Activated naive CD8-positive, alpha-beta T cell treated with anti-CD3 and anti-CD28 coated beads, Interleukin-2, amount 10 ng/mL, durations not matched to agents 7 days and 5 days (primary cell): Measurements from ENCODE around the gene ROBO1. TPM values are rescaled to one million over a fixed set of nuclear protein-coding genes. Genes with fewer than 3 reads are reported as not detected.

Experiments
- ATAC-seq: fragments of 150-1000 bp; cut with Tn5 transposase; one replicate; pipeline ENCODE4 v1.10.0; 2021; ENCODE audit warnings: low read depth, moderate library complexity
- POLR2A ChIA-PET: fragments of 350-600 bp; sonication (Branson Sonifier 250); formaldehyde crosslinking; loops from one replicate; lab custom pipeline; 2021; ENCODE audit warnings: antibody characterized with exemption; lab: Charles Lee
- DNase-seq: peaks from one replicate; pipeline ENCODE4 v3.0.0; 2021
- H3K27ac Mint-ChIP-seq: one replicate; pipeline ENCODE4 v1.8.0; 2022; ENCODE audit warnings: mild to moderate bottlenecking, mixed read lengths
- H3K27me3 Mint-ChIP-seq: one replicate; pipeline ENCODE4 v1.8.0; 2022; ENCODE audit warnings: mild to moderate bottlenecking, moderate library complexity, mixed read lengths
- H3K36me3 Mint-ChIP-seq: one replicate; pipeline ENCODE4 v1.8.0; 2021; ENCODE audit warnings: mild to moderate bottlenecking, mixed read lengths
- H3K4me1 Mint-ChIP-seq: one replicate; pipeline ENCODE4 v1.8.0; 2021; ENCODE audit warnings: mixed read lengths
- H3K4me3 Mint-ChIP-seq: one replicate; pipeline ENCODE4 v1.8.0; 2022; ENCODE audit warnings: mild to moderate bottlenecking, moderate library complexity, mixed read lengths
- H3K9me3 Mint-ChIP-seq: one replicate; pipeline ENCODE4 v1.8.0; 2021; ENCODE audit warnings: mixed read lengths
- total RNA-seq, 2 experiments: library from RNA; stranded (reverse); gene quantifications; one replicate each; pipeline ENCODE4 v1.2.3, GENCODE V29; 2021

ROBO1 gene
- total RNA-seq, 2 experiments from 2014 or later = 5.3 to 5.4 TPM

DNA sequence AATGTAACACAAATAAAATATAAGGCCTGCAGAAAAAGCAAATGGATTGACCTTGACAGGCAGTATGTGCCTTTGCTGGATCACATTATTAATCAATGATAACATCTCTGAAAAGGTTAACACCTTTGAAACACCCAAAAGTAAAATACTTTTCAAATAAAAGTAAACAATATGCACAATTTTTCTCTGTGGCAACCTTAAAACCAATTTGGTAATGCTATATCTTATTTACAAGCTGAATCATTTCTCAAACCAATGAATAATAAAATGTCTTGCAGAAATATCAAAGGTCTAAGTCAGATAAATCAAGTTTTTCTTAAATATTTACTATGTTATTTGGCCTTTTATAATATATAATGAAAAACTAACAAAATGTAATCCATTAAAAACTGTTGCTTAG, 1018.7 kb downstream of the ROBO1 start:
- ATAC-seq (no peak), DNase-seq (no peak)
- POLR2A ChIA-PET = no interaction called here
- H3K4me1 Mint-ChIP-seq = no peaks in the 10 kb centered on the region
- H3K27me3 Mint-ChIP-seq = no peaks in the 10 kb centered on the region
- no peak overlapping the region for H3K27ac Mint-ChIP-seq
- no peaks in the 10 kb centered on the region for H3K9me3 Mint-ChIP-seq
- peaks cover 3% of the 10 kb centered on the region for H3K36me3 Mint-ChIP-seq
- no peak overlapping the region for H3K4me3 Mint-ChIP-seq

DNA sequence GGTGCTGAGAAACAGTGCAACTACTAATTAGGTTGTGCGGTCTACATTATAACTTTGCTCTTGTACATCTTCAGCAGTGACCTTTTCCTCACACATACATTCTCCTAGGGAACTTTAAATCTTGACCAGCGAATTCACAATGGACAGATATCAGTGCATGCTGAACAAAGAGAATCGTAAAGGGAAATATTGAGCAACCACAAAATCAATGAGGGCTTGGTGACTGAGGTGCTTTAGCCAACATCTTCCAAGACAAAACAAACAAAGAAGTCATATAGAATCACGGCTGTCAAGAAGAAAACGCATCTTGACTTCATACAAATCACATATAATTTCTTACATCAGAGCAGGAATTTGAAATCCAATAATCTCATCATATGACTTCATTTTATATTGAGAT, 1022.0 kb downstream of the ROBO1 start:
- POLR2A ChIA-PET = no interaction called here
- H3K9me3 Mint-ChIP-seq = no peaks in the 10 kb centered on the region
- H3K27me3 Mint-ChIP-seq = no peaks in the 10 kb centered on the region
- H3K36me3 Mint-ChIP-seq = peaks cover 6% of the 10 kb centered on the region
- no peak overlapping the region for H3K27ac Mint-ChIP-seq
- no peak for ATAC-seq
- DNase-seq = no peak
- no peaks in the 10 kb centered on the region for H3K4me1 Mint-ChIP-seq
- no peak overlapping the region for H3K4me3 Mint-ChIP-seq

DNA sequence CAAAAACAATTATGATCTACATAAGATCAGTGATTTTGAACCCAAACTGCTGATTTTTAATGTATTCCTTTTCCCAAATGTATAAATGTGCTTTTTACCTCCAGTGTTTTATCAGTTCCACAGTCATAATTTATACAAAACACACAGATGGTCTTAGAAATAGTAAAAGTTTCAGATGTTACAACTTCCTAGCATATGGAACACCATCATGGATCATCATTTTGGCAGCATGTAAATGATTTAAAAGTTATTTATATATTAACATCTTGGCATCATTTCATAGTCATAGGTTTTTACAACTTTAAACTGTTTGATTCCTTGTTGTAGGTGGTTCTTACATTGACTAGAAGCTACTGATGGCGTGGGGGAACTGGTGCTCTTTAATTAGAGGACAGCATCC, 1025.3 kb downstream of the ROBO1 start:
- no peaks in the 10 kb centered on the region for H3K27me3 Mint-ChIP-seq
- H3K27ac Mint-ChIP-seq = no peak overlapping the region
- peaks cover 6% of the 10 kb centered on the region for H3K36me3 Mint-ChIP-seq
- H3K4me3 Mint-ChIP-seq = no peak overlapping the region
- H3K9me3 Mint-ChIP-seq = peaks cover 4% of the 10 kb centered on the region
- POLR2A ChIA-PET = no interaction called here
- ATAC-seq (no peak), DNase-seq (no peak)
- H3K4me1 Mint-ChIP-seq = no peaks in the 10 kb centered on the region

DNA sequence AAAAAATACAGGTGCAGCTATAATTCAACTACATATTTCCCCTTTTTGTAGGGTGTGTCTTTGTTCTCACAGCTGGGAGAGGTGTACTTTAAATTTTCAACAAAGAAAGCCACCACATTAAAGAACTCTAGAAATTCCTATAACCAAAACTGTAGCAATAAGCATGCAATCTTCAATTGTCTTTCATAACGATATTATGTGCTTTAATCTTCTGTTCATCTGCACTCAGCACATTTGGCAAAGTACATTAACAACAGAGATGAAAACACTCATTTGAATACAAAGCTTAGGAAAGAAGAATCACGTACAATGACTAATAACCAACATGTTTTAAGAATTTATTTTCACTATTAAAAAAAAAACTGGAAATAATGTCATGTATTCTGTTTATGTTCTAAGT, 1025.8 kb downstream of the ROBO1 start:
- no peaks in the 10 kb centered on the region for H3K4me1 Mint-ChIP-seq
- H3K4me3 Mint-ChIP-seq = no peak overlapping the region
- no peaks in the 10 kb centered on the region for H3K27me3 Mint-ChIP-seq
- POLR2A ChIA-PET = no interaction called here
- peaks cover 4% of the 10 kb centered on the region for H3K9me3 Mint-ChIP-seq
- DNase-seq (no peak), ATAC-seq (no peak)
- H3K27ac Mint-ChIP-seq = no peak overlapping the region
- peaks cover 6% of the 10 kb centered on the region for H3K36me3 Mint-ChIP-seq

DNA sequence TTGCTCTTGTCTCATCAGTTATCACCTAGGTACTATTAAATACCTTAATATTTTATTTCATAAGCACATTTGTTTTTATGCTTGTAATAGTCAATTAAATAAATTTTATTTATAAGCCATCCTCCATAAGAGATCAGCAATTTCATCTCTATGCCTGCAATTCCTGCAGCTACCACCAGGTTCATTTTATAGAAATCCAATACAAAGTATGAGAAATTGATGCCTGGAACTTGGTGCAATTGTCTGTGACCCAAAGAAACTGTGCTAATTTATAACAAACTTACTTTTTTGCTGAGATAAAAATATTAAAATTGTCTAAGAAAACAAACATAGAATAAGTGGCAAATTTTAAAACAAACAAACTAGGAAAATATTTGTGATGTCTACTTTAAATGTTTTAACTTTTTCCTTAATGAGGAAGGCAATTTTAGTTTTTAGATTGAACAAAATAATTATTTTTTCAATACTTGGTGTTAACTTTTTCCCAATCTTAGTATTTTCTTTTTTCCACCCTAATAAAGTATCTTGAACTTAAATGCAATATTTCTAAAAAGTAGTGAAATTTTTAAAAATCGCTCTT, 1026.6 kb downstream of the ROBO1 start:
- Mint-ChIP-seq H3K36me3 (peaks cover 6% of the 10 kb centered on the region), H3K9me3 (peaks cover 4% of the 10 kb centered on the region), H3K4me3 (no peak overlapping the region), H3K4me1 (no peaks in the 10 kb centered on the region), H3K27ac (no peak overlapping the region), H3K27me3 (no peaks in the 10 kb centered on the region)
- ATAC-seq (no peak), DNase-seq (no peak)
- POLR2A ChIA-PET = no interaction called here

DNA sequence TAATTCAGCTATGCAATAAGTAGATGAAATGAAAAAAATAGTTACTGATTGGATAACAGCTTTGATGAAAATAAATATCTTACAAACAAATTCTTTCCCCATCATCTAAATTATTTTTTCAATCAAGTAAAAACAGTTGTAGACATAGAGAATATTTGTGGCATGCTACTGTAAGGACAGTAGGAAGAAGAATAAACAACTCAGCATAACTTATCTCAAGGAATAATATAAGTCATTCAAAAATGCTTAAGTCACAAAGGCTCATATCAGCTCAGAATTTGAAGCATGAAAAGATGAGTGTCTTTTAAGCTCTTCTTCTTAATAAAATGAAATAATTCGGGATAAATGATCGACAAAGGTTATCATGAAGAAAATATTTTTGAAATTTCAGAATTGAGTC, 1029.0 kb downstream of the ROBO1 start:
- Mint-ChIP-seq H3K27ac (no peak overlapping the region), H3K4me1 (no peaks in the 10 kb centered on the region), H3K36me3 (peaks cover 3% of the 10 kb centered on the region), H3K9me3 (peaks cover 4% of the 10 kb centered on the region), H3K4me3 (no peak overlapping the region), H3K27me3 (no peaks in the 10 kb centered on the region)
- DNase-seq (no peak), ATAC-seq (no peak)
- POLR2A ChIA-PET = no interaction called here

DNA sequence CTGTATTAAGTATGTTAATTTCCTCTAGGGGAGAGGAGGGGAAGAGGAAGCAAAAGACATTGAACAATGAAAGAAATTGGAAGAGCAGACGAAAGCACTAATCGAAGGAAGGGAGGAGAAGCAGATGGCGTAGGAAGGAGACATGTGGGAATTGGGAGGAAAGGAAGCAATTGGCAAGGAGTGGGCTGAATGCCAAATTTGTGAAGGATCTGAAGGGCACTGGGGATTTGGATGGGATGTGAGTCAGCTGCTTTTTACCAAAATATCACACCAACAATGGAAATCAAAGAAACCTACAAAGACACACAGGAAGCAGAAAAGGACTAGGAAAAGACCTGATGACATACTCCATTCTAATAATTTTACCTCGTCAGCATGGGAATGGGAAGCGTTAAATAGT, 1029.8 kb downstream of the ROBO1 start:
- POLR2A ChIA-PET = no interaction called here
- Mint-ChIP-seq H3K4me1 (no peaks in the 10 kb centered on the region), H3K36me3 (no peaks in the 10 kb centered on the region), H3K27ac (no peak overlapping the region), H3K4me3 (no peak overlapping the region), H3K9me3 (peaks cover 4% of the 10 kb centered on the region), H3K27me3 (no peaks in the 10 kb centered on the region)
- ATAC-seq (no peak), DNase-seq (no peak)

DNA sequence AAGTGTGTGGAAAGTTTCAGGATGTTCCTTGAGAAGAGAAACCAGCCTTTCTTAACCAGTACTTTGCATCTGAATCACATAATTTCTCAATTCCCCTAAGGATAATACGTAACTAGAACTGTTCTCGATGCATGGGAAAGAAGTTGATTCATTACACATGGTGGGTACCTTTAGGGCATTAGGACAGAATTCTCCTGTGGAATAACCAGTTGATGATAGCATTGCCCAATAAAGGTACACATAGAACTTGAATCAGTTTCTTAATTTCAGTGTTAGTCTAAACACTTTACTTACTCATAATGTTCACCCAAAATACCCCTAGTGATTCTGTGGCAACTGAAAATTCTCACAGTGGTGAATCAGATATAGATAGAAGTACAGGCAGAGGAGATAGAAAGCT, 1030.9 kb downstream of the ROBO1 start:
- H3K4me1 Mint-ChIP-seq = no peaks in the 10 kb centered on the region
- H3K36me3 Mint-ChIP-seq = no peaks in the 10 kb centered on the region
- H3K27me3 Mint-ChIP-seq = no peaks in the 10 kb centered on the region
- no peak overlapping the region for H3K27ac Mint-ChIP-seq
- POLR2A ChIA-PET = no interaction called here
- H3K4me3 Mint-ChIP-seq = no peak overlapping the region
- ATAC-seq (no peak), DNase-seq (no peak)
- peaks cover 4% of the 10 kb centered on the region for H3K9me3 Mint-ChIP-seq

DNA sequence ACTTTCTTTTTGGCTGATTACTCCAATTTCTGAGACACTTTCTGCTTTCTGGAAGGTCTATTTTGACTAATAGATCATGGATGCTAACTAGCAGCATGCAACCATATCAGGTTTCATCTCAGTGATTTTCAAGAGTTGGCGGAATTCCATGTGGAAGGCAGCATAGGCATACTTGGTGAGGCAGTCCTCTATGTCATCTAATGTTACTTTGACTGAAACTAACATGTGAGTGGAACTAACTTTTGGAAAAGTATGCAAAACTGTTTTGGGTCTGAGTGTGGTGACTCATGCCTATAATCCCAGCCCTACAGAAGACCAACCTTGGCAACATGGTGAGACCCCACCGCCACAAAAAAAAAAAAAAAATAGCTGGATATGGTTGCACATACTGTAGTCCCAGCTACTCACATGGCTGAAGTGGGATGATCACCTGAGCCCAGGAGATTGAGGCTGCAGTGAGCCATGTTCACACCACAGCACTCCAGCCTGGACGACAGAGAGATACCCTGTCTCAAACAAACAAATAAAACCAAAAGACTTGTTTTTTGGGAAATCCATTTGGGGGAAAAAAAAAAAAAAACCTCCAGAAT, 1033.7 kb downstream of the ROBO1 start:
- POLR2A ChIA-PET = no interaction called here
- H3K4me1 Mint-ChIP-seq = no peaks in the 10 kb centered on the region
- ATAC-seq (no peak), DNase-seq (no peak)
- no peak overlapping the region for H3K4me3 Mint-ChIP-seq
- no peaks in the 10 kb centered on the region for H3K27me3 Mint-ChIP-seq
- H3K27ac Mint-ChIP-seq = no peak overlapping the region
- H3K36me3 Mint-ChIP-seq = no peaks in the 10 kb centered on the region
- H3K9me3 Mint-ChIP-seq = peaks cover 4% of the 10 kb centered on the region

DNA sequence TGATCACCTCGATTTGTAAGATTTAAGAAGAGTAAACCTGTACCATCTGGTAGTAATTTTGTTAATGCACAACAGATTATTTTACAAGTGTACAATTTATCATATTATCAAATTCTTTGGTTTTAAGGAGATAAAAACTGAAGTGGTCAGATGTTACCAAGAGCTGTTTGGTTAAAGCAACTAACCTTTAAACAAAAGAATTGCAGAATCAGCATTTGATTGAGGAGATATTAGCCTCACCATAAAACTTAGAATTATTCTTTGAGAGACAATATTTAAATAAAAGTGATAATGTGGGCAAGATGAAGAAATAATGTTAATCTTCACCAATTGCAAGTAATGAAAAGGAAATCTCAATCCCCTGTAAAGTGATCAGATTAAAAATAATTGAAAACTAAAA, 1034.9 kb downstream of the ROBO1 start:
- no peaks in the 10 kb centered on the region for H3K27me3 Mint-ChIP-seq
- POLR2A ChIA-PET = no interaction called here
- H3K4me1 Mint-ChIP-seq = no peaks in the 10 kb centered on the region
- no peak overlapping the region for H3K27ac Mint-ChIP-seq
- ATAC-seq = no peak
- no peaks in the 10 kb centered on the region for H3K36me3 Mint-ChIP-seq
- H3K4me3 Mint-ChIP-seq = no peak overlapping the region
- H3K9me3 Mint-ChIP-seq = peaks cover 1% of the 10 kb centered on the region
- DNase-seq = no peak

DNA sequence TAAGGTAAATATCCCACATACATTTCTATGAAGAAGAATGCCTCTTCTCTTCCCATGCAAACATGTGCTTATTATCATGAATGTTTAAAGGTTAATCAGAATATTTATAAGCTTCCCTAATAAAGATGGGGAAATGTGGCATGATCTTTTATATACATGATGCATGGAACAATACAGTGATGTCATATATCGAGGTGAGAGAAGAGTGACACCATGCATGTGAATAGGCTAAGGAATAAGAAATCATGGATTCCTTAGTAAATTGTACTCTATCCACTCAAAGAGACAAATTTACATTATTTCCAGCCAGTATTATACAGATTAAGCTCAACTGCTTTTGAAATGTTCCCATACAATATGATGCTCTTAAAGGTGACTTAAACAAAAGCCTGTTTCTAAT, 1035.3 kb downstream of the ROBO1 start:
- no peak overlapping the region for H3K4me3 Mint-ChIP-seq
- H3K9me3 Mint-ChIP-seq = no peaks in the 10 kb centered on the region
- no peaks in the 10 kb centered on the region for H3K4me1 Mint-ChIP-seq
- no peaks in the 10 kb centered on the region for H3K27me3 Mint-ChIP-seq
- ATAC-seq = no peak
- no peak for DNase-seq
- H3K36me3 Mint-ChIP-seq = no peaks in the 10 kb centered on the region
- POLR2A ChIA-PET = no interaction called here
- no peak overlapping the region for H3K27ac Mint-ChIP-seq

DNA sequence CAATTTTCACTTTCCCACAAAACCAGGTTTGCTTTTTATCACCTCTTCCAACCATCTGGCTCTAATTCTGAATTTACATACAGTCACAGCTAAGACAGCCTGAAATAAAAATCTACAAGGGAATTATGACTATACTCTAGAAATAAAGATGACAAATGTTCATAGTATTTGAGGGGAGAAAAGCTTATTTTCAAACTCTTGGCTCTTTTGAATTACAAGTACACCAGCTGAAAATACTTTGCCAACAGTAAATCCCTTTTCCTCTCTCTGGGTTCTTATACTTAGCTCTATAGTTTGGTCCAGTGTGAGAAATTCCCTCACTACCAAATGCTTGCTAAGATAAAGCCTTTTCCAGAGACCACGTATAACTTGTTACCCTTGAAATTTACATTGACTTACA, 1037.9 kb downstream of the ROBO1 start:
- no peak overlapping the region for H3K4me3 Mint-ChIP-seq
- DNase-seq = no peak
- no peak for ATAC-seq
- POLR2A ChIA-PET = no interaction called here
- no peaks in the 10 kb centered on the region for H3K27me3 Mint-ChIP-seq
- H3K4me1 Mint-ChIP-seq = peaks cover 2% of the 10 kb centered on the region
- no peak overlapping the region for H3K27ac Mint-ChIP-seq
- peaks cover 2% of the 10 kb centered on the region for H3K36me3 Mint-ChIP-seq
- H3K9me3 Mint-ChIP-seq = no peaks in the 10 kb centered on the region

DNA sequence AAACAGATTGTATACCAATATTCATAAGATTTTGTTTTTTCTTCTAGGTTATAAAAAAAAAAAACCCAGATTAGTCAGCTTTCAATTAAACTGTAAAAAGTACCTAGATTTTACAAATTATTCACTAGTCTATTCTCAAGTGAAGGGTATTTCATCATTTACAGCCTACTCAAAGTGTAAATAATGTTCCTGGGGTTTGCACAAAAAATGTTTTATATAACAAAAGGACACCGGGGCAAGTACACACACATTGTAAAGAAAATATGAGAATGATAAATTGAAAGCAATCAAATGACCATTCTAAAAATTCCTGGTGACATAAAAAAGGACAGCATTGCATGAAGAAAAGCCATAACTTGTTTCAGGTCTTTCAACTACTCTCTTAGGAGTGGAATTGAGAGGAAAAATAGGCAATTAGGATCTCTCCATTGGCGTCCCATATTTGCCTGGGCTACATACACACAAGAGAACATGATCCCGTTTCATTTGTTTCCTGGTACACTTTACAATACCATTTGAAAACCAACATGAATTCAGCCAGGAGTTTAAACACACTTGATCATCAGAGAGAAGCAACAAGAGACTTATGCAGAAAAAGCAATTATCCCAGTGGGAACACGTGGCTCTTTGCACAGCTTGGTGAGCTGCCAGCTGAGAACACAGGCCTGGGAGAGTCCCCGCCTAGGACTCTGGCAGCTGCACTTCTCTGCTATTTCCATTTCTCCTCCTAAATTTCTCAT, 1039.2 kb downstream of the ROBO1 start:
- Mint-ChIP-seq H3K4me1 (peaks cover 3% of the 10 kb centered on the region), H3K27ac (no peak overlapping the region), H3K9me3 (no peaks in the 10 kb centered on the region), H3K36me3 (peaks cover 2% of the 10 kb centered on the region), H3K4me3 (no peak overlapping the region), H3K27me3 (no peaks in the 10 kb centered on the region)
- no peak for DNase-seq
- POLR2A ChIA-PET = no interaction called here
- no peak for ATAC-seq

DNA sequence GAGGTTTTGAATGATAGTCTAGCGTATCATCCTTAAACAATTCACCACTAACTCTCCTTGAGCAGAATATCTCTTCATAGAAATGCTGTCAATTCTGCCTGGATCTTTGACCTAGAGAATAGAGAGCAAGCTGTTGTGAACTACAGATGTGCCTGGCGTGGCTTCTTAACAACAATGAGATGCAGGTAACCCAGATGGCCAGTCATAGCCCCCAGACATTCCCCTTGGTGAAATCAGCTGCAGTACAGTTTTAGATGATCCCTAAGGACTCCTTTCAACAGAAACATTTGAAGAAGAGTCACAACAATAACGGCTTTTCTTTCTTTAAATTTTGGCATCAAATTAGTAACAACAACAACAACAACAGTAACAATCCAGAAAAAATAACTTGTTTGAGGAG, 1041.3 kb downstream of the ROBO1 start:
- Mint-ChIP-seq H3K27me3 (no peaks in the 10 kb centered on the region), H3K36me3 (peaks cover 2% of the 10 kb centered on the region), H3K4me1 (peaks cover 3% of the 10 kb centered on the region), H3K4me3 (no peak overlapping the region), H3K9me3 (no peaks in the 10 kb centered on the region), H3K27ac (no peak overlapping the region)
- ATAC-seq (no peak), DNase-seq (no peak)
- POLR2A ChIA-PET = no interaction called here
